ENCODE results near the gene NRXN2.

The NRXN2 gene

GRCh38 chr11:64570341-64570740 is 152.7 kb downstream of the NRXN2 start:
- no CpG with 5 or more reads among the region's 3 CpGs for WGBS (ENCODE audit: insufficient coverage)
- Histone ChIP-seq H3K27me3 (replicated peaks in 2 of 5; ENCODE audit: control insufficient read depth in 4 of 5, insufficient read depth in 5 of 5, low read length in 4 of 5) (no peaks in the 10 kb centered on the region), H3K9me3 (ENCODE audit: control extremely low read depth in 1 of 5, control insufficient read depth in 4 of 5, insufficient read depth in 2 of 5, low read depth in 1 of 5, low read length in 4 of 5) (no peaks in the 10 kb centered on the region), H3K4me3 (ENCODE audit: control insufficient read depth in 1 of 7, extremely low read depth in 1 of 7, insufficient read depth in 4 of 7, low read depth in 2 of 7, low read length in 6 of 7) (no peak overlapping the region), H3K27ac (ENCODE audit: insufficient read depth in 1 of 2, low read depth in 1 of 2, low read length in 2 of 2, poor library complexity in 1 of 2, severe bottlenecking in 2 of 2) (no peak overlapping the region), H3K36me3 (ENCODE audit: control insufficient read depth in 4 of 4, insufficient read depth in 4 of 4, low read length in 3 of 4) (no peaks in the 10 kb centered on the region), H3K4me1 (ENCODE audit: control extremely low read depth in 1 of 4, control insufficient read depth in 4 of 4, insufficient read depth in 4 of 4, low read length in 3 of 4) (no peaks in the 10 kb centered on the region)
- ChIA-PET CTCF (interaction anchor here (0.6 kb wide), 1 partner anchor 133 kb away, joined by 3 read pairs; no protein-coding TSS in a partner anchor), POLR2A (no interaction called here)
- DNase-seq = no peak

- CTCF ChIA-PET = interaction anchor here (1.4 kb wide), 1 partner anchor 78 kb away, joined by 4 read pairs; no protein-coding TSS in a partner anchor
- no peak for DNase-seq
- peaks cover 0 to 3% (median 0%) of the 10 kb centered on the region in 4 experiments for H3K4me1 ChIP-seq (ENCODE audit: control extremely low read depth in 1 of 4, control insufficient read depth in 4 of 4, insufficient read depth in 4 of 4, low read length in 3 of 4)
- 98% methylated on average over 6 of the region's 8 CpGs for WGBS (ENCODE audit: insufficient coverage)
- no peak overlapping the region for H3K27ac ChIP-seq (ENCODE audit: insufficient read depth in 1 of 2, low read depth in 1 of 2, low read length in 2 of 2, poor library complexity in 1 of 2, severe bottlenecking in 2 of 2)
- H3K36me3 ChIP-seq (ENCODE audit: control insufficient read depth in 4 of 4, insufficient read depth in 4 of 4, low read length in 3 of 4) = no peaks in the 10 kb centered on the region
- no peak overlapping the region for H3K4me3 ChIP-seq (ENCODE audit: control insufficient read depth in 1 of 7, extremely low read depth in 1 of 7, insufficient read depth in 4 of 7, low read depth in 2 of 7, low read length in 6 of 7)
- POLR2A ChIA-PET = no interaction called here
- no peaks in the 10 kb centered on the region for H3K9me3 ChIP-seq (ENCODE audit: control extremely low read depth in 1 of 5, control insufficient read depth in 4 of 5, insufficient read depth in 2 of 5, low read depth in 1 of 5, low read length in 4 of 5)
- no peaks in the 10 kb centered on the region for H3K27me3 ChIP-seq (replicated peaks in 2 of 5; ENCODE audit: control insufficient read depth in 4 of 5, insufficient read depth in 5 of 5, low read length in 4 of 5)
These were observed 153.6 kb downstream of the NRXN2 start for GRCh38 chr11:64569300-64569970.

- POLR2A ChIA-PET = no interaction called here
- no peak overlapping the region for H3K27ac ChIP-seq (ENCODE audit: insufficient read depth in 1 of 2, low read depth in 1 of 2, low read length in 2 of 2, poor library complexity in 1 of 2, severe bottlenecking in 2 of 2)
- H3K4me3 ChIP-seq (ENCODE audit: control insufficient read depth in 1 of 7, extremely low read depth in 1 of 7, insufficient read depth in 4 of 7, low read depth in 2 of 7, low read length in 6 of 7) = no peak overlapping the region
- no peak for DNase-seq
- 98% methylated on average over 6 of the region's 8 CpGs for WGBS (ENCODE audit: insufficient coverage)
- CTCF ChIA-PET = interaction anchor here (1.4 kb wide), 1 partner anchor 79 kb away, joined by 4 read pairs; no protein-coding TSS in a partner anchor
- peaks cover 0 to 3% (median 0%) of the 10 kb centered on the region in 4 experiments for H3K4me1 ChIP-seq (ENCODE audit: control extremely low read depth in 1 of 4, control insufficient read depth in 4 of 4, insufficient read depth in 4 of 4, low read length in 3 of 4)
- no peaks in the 10 kb centered on the region for H3K36me3 ChIP-seq (ENCODE audit: control insufficient read depth in 4 of 4, insufficient read depth in 4 of 4, low read length in 3 of 4)
- H3K27me3 ChIP-seq (replicated peaks in 2 of 5; ENCODE audit: control insufficient read depth in 4 of 5, insufficient read depth in 5 of 5, low read length in 4 of 5) = no peaks in the 10 kb centered on the region
- H3K9me3 ChIP-seq (ENCODE audit: control extremely low read depth in 1 of 5, control insufficient read depth in 4 of 5, insufficient read depth in 2 of 5, low read depth in 1 of 5, low read length in 4 of 5) = no peaks in the 10 kb centered on the region
These were observed 154.3 kb downstream of the NRXN2 start for GRCh38 chr11:64568584-64569140.

- ChIA-PET POLR2A (no interaction called here), CTCF (interaction anchor here (1.4 kb wide), 1 partner anchor 80 kb away, joined by 4 read pairs; no protein-coding TSS in a partner anchor)
- WGBS (ENCODE audit: insufficient coverage) = 94% methylated on average over 30 of the region's 34 CpGs
- no peaks in the 10 kb centered on the region for H3K9me3 ChIP-seq (ENCODE audit: control extremely low read depth in 1 of 5, control insufficient read depth in 4 of 5, insufficient read depth in 2 of 5, low read depth in 1 of 5, low read length in 4 of 5)
- H3K36me3 ChIP-seq (ENCODE audit: control insufficient read depth in 4 of 4, insufficient read depth in 4 of 4, low read length in 3 of 4) = no peaks in the 10 kb centered on the region
- DNase-seq = no peak
- H3K4me1 ChIP-seq (ENCODE audit: control extremely low read depth in 1 of 4, control insufficient read depth in 4 of 4, insufficient read depth in 4 of 4, low read length in 3 of 4) = peaks cover 0 to 3% (median 0%) of the 10 kb centered on the region in 4 experiments
- H3K4me3 ChIP-seq (ENCODE audit: control insufficient read depth in 1 of 7, extremely low read depth in 1 of 7, insufficient read depth in 4 of 7, low read depth in 2 of 7, low read length in 6 of 7) = no peak overlapping the region
- no peaks in the 10 kb centered on the region for H3K27me3 ChIP-seq (replicated peaks in 2 of 5; ENCODE audit: control insufficient read depth in 4 of 5, insufficient read depth in 5 of 5, low read length in 4 of 5)
- no peak overlapping the region for H3K27ac ChIP-seq (ENCODE audit: insufficient read depth in 1 of 2, low read depth in 1 of 2, low read length in 2 of 2, poor library complexity in 1 of 2, severe bottlenecking in 2 of 2)
These were observed 154.9 kb downstream of the NRXN2 start for GRCh38 chr11:64568041-64568571.

GRCh38 chr11:64566915-64567891 is 155.8 kb downstream of the NRXN2 start:
- 95% methylated on average over 29 of the region's 30 CpGs for WGBS (ENCODE audit: insufficient coverage)
- CTCF ChIA-PET = interaction anchor here (0.9 kb wide), 1 partner anchor 84 kb away, joined by 4 read pairs; no protein-coding TSS in a partner anchor
- Histone ChIP-seq H3K36me3 (ENCODE audit: control insufficient read depth in 4 of 4, insufficient read depth in 4 of 4, low read length in 3 of 4) (no peaks in the 10 kb centered on the region), H3K27ac (ENCODE audit: insufficient read depth in 1 of 2, low read depth in 1 of 2, low read length in 2 of 2, poor library complexity in 1 of 2, severe bottlenecking in 2 of 2) (no peak overlapping the region), H3K4me3 (ENCODE audit: control insufficient read depth in 1 of 7, extremely low read depth in 1 of 7, insufficient read depth in 4 of 7, low read depth in 2 of 7, low read length in 6 of 7) (no peak overlapping the region), H3K27me3 (replicated peaks in 2 of 5; ENCODE audit: control insufficient read depth in 4 of 5, insufficient read depth in 5 of 5, low read length in 4 of 5) (no peaks in the 10 kb centered on the region), H3K4me1 (ENCODE audit: control extremely low read depth in 1 of 4, control insufficient read depth in 4 of 4, insufficient read depth in 4 of 4, low read length in 3 of 4) (peaks cover 0 to 3% (median 0%) of the 10 kb centered on the region in 4 experiments), H3K9me3 (ENCODE audit: control extremely low read depth in 1 of 5, control insufficient read depth in 4 of 5, insufficient read depth in 2 of 5, low read depth in 1 of 5, low read length in 4 of 5) (no peaks in the 10 kb centered on the region)
- DNase-seq = no peak
- POLR2A ChIA-PET = no interaction called here

GRCh38 chr11:64566042-64566914 is 156.7 kb downstream of the NRXN2 start:
- ChIA-PET POLR2A (no interaction called here), CTCF (interaction anchor here (0.6 to 1.2 kb wide), 3 partner anchors 77 to 228 kb away, joined by 3 to 4 read pairs (median 3); no protein-coding TSS in a partner anchor)
- no peaks in the 10 kb centered on the region for H3K36me3 ChIP-seq (ENCODE audit: control insufficient read depth in 4 of 4, insufficient read depth in 4 of 4, low read length in 3 of 4)
- no peaks in the 10 kb centered on the region for H3K9me3 ChIP-seq (ENCODE audit: control extremely low read depth in 1 of 5, control insufficient read depth in 4 of 5, insufficient read depth in 2 of 5, low read depth in 1 of 5, low read length in 4 of 5)
- H3K4me1 ChIP-seq (ENCODE audit: control extremely low read depth in 1 of 4, control insufficient read depth in 4 of 4, insufficient read depth in 4 of 4, low read length in 3 of 4) = peaks cover 0 to 3% (median 0%) of the 10 kb centered on the region in 4 experiments
- no peaks in the 10 kb centered on the region for H3K27me3 ChIP-seq (replicated peaks in 2 of 5; ENCODE audit: control insufficient read depth in 4 of 5, insufficient read depth in 5 of 5, low read length in 4 of 5)
- peak in 2 of 3 donors; percentile 22 to 45 for DNase-seq
- H3K4me3 ChIP-seq (ENCODE audit: control insufficient read depth in 1 of 7, extremely low read depth in 1 of 7, insufficient read depth in 4 of 7, low read depth in 2 of 7, low read length in 6 of 7) = no peak overlapping the region
- H3K27ac ChIP-seq (ENCODE audit: insufficient read depth in 1 of 2, low read depth in 1 of 2, low read length in 2 of 2, poor library complexity in 1 of 2, severe bottlenecking in 2 of 2) = no peak overlapping the region
- 76% methylated on average over 13 of the region's 18 CpGs for WGBS (ENCODE audit: insufficient coverage)
